ENCODE measurements around the gene EIF1B. TPM values are rescaled to one million over a fixed set of nuclear protein-coding genes. Genes with fewer than 3 reads are reported as not detected.
A peak's percentile ranks its signal among the peaks of the same experiment; 100 is the strongest.

EIF1B gene
- total RNA-seq, 3 donors from 2014 or later: 37.3 to 62.7 (median 41.3) TPM

DNA sequence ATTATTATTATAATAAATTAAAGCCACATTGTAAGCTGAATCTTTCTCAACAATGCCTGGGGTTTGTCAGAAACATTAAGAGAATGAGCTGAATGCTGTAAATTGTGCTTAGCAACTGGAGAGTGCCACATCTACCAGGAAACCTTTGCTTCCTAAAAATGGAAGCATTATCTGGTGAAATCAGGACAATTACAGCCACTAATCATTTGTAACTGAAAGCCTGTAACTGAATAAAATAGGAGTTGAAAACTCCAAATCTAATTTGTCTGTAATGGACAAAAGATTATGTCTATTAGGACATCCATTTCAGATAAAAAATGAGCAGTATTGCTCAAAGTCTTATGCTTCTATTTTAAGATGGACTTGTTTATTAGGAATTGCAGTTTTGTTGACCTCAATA, 32.2 kb downstream of the EIF1B start:
- Histone ChIP-seq H3K9me3 (no peaks in the 10 kb centered on the region), H3K4me1 (ENCODE audit: low read depth) (no peaks in the 10 kb centered on the region), H3K36me3 (ENCODE audit: low read depth) (no peaks in the 10 kb centered on the region), H3K4me3 (no peak overlapping the region)
- no peak for DNase-seq
- intact Hi-C loops (cut with DNase I, micrococcal nuclease): no loop called here
- no peak for ATAC-seq
- TF ChIP-seq, protein P1, sequence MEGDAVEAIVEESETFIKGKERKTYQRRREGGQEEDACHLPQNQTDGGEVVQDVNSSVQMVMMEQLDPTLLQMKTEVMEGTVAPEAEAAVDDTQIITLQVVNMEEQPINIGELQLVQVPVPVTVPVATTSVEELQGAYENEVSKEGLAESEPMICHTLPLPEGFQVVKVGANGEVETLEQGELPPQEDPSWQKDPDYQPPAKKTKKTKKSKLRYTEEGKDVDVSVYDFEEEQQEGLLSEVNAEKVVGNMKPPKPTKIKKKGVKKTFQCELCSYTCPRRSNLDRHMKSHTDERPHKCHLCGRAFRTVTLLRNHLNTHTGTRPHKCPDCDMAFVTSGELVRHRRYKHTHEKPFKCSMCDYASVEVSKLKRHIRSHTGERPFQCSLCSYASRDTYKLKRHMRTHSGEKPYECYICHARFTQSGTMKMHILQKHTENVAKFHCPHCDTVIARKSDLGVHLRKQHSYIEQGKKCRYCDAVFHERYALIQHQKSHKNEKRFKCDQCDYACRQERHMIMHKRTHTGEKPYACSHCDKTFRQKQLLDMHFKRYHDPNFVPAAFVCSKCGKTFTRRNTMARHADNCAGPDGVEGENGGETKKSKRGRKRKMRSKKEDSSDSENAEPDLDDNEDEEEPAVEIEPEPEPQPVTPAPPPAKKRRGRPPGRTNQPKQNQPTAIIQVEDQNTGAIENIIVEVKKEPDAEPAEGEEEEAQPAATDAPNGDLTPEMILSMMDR (IDR thresholded peaks at IDR 0.05): no peak

DNA sequence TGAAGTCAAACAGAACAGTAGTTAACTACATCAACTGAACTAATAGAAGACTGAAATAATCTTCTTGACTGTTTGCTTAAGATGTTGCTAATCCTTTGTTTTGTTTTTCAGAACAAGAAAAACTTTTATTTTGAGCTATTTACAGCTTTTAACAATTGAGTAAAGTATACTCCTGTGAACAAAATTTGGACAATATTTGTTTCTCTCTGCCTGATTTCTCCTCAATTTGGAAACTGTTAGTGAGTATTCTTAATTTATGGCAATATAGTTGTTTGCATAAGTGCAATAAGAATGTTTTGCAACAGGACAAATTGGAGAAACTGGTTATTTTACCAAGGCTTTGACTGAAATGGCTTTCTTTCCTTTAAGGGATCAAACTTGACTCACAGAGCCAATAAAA, 41.0 kb downstream of the EIF1B start:
- intact Hi-C loops (cut with DNase I, micrococcal nuclease): no loop called here
- ATAC-seq (no peak), DNase-seq (no peak)
- Histone ChIP-seq H3K4me3 (no peak overlapping the region), H3K36me3 (ENCODE audit: low read depth) (no peaks in the 10 kb centered on the region), H3K9me3 (no peaks in the 10 kb centered on the region), H3K4me1 (ENCODE audit: low read depth) (no peaks in the 10 kb centered on the region)
- TF ChIP-seq, protein P1 (IDR thresholded peaks at IDR 0.05): no peak

DNA sequence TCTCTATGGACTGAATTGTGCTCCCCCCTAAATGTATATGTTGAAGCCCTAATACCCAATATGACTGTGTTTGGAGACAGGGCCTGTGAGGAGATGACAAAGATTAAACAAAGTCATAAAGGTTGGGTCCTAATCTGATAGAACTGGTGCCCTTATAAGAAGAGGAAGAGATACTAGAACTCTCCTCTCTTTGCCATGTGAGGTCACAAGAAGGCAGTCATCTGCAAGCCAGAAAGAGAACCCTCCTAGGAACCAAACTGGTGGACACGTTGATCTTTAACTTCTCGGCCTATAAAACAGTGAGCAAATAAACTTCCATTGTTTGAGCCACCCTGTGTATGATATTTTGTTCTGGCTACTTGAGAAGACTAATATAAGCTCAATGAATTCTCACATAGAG, 45.9 kb downstream of the EIF1B start:
- intact Hi-C loops (cut with DNase I, micrococcal nuclease): no loop called here
- ATAC-seq (peak; percentile 54), DNase-seq (no peak)
- Histone ChIP-seq H3K36me3 (ENCODE audit: low read depth) (no peaks in the 10 kb centered on the region), H3K4me1 (ENCODE audit: low read depth) (no peaks in the 10 kb centered on the region), H3K9me3 (no peaks in the 10 kb centered on the region), H3K4me3 (no peak overlapping the region)
- TF ChIP-seq, protein P1 (IDR thresholded peaks at IDR 0.05): no peak

DNA sequence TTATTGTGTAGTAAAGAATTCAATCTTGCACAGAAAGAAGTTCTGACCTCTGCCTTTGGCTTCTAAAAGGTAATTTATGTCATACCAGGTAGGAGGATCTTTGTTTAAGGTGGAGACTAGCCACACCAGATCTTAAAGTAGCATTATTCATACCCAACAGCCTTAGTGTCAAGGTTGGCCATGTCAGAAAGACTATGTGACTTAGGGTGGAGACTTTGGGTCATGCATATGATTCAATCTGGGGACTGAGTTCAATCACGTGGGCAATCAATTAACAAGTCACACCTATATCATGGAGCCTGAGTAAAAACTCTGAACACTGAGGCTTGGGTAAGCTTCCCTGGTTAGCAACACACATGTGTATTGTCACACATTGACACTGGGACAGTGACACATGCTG, 48.9 kb downstream of the EIF1B start:
- ATAC-seq (peak; percentile 67), DNase-seq (no peak)
- Histone ChIP-seq H3K9me3 (no peaks in the 10 kb centered on the region), H3K4me1 (ENCODE audit: low read depth) (no peaks in the 10 kb centered on the region), H3K36me3 (ENCODE audit: low read depth) (no peaks in the 10 kb centered on the region), H3K4me3 (no peak overlapping the region)
- intact Hi-C loops (cut with DNase I, micrococcal nuclease): no loop called here
- TF ChIP-seq, protein P1 (IDR thresholded peaks at IDR 0.05): no peak

Other genes starting within 250 kb of the EIF1B start
- gene ENTPD3, start 77.5 kb downstream of the EIF1B start, total RNA-seq: 1 to 10 TPM; 1.7 to 5.5 (median 3.3) TPM
- 1,000 to 10,000 TPM; 1,286 to 1,516 (median 1,490) TPM for gene RPL14, start 147.6 kb downstream of the EIF1B start, total RNA-seq
- 10 to 100 TPM in 1 of 3 donors, 1 to 10 TPM in 2; 6.5 to 11.3 (median 9.5) TPM for gene ZNF619, start 167.4 kb downstream of the EIF1B start, total RNA-seq
- 1 to 10 TPM; 4.0 to 7.0 (median 6.4) TPM for gene ZNF620, start 196.3 kb downstream of the EIF1B start, total RNA-seq
- gene ZNF621, start 215.3 kb downstream of the EIF1B start, total RNA-seq: 10 to 100 TPM; 16.6 to 21.9 (median 18.6) TPM

Measured in mucosa of descending colon (tissue), 3 donors.